GM19455 (cell line): Measurements from ENCODE around the gene KCNJ12.
"Not testable (repeated sequence)": the region's sequence is repeated elsewhere in the genome, so short reads cannot be mapped to it uniquely, and the experiment has no call there.

Experiments used
- ATAC-seq: cut with Tn5 transposase; IDR thresholded peaks from one replicate; pipeline ENCODE4 v1.9.1; 2021; ENCODE audit not compliant: unreplicated experiment

KCNJ12 gene

DNA sequence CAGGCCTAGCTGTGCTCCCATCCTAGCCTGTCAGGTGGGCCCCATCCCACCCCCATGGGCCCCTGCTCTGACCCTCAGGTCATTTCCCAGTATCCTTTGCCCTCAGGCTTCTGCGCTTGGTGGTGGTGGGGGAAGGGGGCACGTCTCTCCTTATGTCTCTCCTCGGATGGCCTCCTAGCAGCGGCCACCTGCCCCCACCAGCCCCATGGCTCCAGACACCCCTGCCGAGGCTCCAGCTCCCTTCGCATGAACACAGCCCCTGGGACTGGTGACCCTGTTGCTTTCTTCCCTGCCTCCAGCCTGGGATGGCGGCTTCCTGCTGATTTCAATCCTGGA, 27.3 kb upstream of the KCNJ12 start:
- not testable (repeated sequence) for ATAC-seq

DNA sequence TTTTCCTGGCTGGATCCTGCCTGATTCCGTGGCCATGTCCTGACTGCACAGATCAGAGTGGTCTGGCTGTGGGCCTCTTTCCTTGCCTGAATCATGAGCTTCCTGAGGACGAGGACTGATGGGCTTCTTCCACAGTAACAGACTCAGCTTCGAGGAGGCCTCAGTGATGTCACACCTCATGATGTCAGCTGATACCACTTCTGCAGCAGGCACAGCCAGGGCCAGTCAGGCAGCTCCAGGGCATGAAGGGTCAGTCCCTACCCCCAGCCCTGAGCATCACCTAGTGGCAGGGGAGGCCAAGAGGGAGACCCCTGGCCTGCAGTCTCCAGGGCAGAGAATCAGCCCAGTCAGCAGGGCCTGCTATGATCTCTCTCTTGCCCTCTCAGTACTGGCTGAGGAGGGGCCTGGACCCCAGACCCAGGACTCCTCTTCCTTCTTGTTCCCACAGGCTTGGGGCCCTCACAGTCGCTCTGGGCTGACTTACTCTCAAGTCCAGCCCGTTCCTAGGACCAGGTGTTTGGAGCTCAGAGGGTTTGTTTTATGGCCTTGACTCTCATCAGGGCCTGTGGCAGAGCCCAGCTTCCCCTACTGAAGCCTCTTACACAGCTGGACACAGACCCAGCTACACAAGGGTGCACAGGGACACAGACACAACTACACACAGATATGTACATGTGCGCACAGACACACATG, 26.7 kb upstream of the KCNJ12 start:
- not testable (repeated sequence) for ATAC-seq

DNA sequence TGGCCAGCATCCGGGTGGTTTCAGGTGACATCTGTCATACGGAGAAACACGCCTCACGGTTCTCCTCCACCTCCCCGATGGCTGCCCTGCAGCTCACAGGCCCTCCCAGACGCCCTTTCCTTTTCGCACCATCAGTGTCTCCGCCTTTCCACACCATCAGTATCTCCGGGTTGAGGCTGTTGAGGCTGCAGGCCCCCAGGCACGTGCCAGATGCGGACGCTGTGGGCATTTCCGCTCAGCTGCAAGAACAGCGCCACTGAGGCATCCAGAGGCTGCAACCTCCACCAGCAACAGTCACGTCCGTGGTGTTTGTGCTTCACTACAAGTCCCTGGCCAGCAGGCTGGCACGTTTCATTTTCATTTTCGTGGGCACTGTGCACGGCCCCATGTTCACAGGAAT, 25.7 kb upstream of the KCNJ12 start:
- ATAC-seq: not testable (repeated sequence)

DNA sequence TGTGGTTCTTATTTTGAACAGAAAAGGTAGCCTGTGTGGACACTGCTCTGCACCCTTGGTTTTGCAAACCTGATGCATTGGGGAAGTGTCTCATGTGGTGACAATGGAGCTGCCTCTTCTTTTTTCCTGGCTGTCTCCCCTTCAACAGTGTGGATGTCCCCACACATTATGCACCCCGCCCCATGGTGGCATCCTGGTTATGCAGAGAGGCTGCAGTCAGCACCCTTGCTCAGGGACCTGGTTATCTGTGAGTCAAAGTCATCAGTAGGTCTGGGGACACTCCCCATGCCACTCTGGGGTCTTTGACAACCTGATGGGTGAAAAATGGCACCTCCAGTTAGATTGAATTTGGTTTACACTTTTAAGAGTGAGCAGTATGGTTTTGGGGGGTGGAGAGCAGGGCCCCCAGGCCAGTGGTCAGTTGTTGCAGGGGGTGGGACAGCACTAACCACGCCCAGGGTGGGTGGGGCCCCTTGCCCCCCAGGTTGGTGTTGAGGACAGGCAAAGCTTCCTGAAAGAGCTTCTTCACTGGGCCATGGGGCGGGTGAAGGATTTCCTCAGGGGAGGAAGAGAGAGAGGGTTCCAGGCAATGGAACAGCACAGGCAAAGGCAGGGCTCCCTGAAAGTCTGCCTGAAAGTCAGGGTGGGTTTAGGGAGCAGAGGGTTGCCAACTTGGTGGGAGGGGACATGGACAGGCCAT, 24.6 kb upstream of the KCNJ12 start:
- ATAC-seq: no peak

DNA sequence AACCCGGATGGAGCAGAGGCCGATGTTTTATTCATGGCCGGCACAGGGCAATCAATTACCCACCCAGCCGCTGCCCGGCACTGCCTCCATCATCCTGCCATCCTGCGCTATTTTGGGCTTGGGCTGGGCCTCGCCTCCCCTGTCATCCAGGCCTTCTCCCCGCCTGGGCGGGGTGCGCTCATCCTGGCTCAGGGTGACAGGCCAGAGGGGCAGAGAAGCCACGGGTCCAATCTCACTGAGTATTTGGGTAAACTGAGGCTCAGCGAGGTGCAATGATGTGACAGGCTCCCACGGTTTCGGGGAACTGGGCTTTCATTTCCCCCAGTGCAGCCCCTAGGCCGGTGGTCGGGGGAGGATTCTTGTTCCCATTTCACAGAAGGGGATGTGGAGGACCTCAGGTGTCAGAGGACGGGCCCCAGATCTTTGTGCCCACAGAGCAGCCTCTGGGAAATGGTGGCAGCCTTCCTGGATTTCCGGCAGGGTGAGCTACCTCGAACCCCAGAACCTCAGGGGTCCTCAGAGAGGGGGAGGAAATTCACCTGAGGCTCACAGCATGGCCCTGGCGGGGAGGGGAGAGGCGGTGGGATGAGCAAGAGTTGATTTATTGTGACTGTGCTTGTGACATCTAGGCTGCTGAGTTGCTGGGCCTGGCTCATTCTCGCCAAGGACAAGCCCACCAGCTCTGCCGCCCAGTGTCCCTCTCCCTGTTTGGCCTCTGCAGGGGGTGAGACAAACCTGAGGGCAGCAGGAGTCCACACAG, 23.8 kb upstream of the KCNJ12 start:
- ATAC-seq: no peak

DNA sequence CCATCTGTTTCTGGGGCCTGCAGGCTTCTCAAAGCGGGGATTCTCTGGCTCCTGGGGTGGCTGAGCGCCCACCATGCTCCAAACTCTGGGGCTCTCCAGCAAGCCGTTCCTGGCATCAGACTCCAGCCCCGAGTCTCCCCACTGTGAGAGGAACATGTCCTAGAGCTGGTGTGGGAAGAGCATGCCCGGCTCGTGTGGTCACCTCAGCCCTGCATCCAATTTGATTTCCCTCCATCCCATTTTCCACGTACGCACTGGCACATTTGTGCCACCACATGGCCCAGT, 23.2 kb upstream of the KCNJ12 start:
- no peak for ATAC-seq

DNA sequence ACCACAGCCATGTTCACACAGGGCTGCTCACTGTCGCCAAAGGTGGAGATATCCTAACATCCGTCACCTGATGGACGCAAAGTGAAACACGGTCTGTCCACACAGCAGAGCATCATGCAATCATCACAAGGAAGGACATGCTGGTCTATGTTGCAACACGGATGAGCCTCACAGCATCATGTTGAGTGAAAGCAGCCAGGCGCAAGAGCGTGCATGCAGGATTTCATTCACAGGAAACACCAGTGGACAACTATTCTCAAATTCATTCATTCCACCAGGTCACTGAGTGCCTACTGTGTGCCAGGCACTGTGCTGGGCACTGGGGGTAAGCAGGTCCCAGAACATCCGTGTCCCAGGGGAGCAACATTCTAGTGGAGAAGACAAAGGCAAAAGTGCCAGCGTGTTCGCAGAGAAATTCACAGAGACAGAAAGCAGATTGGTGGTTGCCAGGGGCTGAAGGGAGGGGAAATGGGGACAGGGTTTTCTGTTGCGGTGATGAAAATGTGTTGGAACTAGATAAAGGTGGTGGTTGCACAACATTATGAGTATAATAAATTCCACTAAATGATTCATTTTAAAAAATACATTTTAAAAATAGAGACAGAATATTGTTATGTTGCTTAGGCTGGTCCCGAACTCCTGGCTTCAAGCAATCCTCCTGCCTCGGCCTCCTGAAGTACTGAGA, 22.7 kb upstream of the KCNJ12 start:
- ATAC-seq: no peak

DNA sequence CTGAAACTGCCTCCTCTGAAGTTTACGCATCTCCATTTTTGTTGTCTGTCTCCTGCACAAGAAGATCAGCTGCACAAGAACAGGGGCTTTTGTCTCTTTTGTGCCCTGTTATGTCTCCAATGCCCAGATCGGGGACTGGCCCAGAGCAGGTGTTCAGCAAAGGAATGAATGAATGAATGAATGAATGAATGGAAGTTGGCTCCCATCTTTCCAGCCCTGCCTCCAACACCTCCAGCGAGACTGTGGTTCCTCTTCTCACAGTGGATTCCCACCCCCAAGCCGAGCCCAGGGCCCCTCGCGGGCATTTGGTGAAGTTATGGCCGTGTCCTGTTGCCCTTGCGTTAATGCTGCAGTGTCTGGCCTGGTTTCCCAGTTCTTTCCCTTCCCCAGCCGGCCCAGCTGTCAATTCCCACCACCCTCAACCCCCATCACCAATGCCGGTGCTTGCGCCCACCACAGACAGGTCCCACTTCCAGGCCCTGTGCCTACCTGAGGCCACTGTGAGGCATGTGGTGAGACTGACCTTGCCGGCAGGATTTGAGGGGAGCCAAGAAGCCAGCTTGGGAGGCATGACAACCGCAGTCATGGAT, 21.3 kb upstream of the KCNJ12 start:
- no peak for ATAC-seq

DNA sequence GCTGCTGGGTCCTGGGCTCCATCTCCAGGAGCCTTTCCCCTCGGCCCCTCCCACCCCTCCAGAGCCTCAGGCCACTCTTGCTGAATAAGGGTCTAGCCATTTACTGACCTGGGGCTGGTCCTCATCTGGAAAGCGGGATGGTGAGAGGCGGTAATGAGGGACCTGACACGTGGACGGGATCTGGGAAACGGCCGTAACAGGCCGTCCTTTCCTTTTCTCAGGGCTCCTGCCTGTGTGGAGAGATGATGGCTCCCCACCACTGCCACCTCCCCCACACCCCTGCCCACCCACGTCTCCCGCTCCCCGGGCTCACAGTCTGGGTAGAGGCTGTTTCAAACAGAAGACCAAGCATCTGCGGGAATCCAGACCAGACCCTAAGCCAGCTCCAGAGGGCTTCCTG, 20.6 kb upstream of the KCNJ12 start:
- ATAC-seq: no peak

DNA sequence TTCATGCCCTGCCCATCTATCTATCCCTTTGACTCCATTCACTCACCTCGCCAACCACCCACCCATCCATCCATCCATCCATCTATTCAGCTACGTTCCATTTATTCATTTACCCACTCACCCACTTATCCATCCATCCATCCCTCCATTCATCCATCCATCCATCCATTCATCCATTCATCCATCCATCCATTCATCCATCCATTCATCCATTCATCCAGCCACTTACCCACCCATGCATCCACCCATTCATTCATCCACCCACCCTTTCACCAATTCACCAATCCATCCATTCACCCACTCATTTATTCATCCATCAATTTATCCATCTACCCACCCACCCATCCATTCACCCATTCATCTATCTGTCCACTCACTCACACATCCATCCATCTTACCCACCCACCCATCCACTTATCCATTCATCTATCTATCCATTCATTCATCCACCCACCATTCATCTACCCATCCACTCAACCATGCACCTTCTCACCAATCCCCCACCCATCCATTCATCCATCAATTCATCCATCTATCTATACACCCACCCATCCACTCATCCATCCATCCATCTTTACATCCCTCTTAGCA, 19.5 kb upstream of the KCNJ12 start:
- no peak for ATAC-seq

DNA sequence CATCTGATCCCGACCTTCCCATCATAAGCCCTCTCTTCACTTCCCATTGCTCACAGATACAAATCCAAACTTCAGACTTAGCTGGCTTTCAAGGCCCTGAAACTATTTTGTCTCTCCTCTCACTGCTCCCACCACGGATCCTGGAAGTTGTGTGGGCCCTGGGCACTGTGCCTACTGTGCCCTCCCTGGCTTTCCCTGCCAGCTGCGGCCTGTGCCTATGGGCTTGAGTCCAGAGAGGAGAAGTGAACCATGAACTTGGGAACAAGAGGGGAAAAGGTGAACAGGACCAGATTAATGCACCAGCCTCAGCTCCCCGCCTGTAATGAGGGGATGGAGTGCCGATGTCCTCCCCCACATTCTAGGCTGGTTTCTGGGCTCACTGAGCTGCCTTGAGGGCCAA, 18.9 kb upstream of the KCNJ12 start:
- no peak for ATAC-seq

DNA sequence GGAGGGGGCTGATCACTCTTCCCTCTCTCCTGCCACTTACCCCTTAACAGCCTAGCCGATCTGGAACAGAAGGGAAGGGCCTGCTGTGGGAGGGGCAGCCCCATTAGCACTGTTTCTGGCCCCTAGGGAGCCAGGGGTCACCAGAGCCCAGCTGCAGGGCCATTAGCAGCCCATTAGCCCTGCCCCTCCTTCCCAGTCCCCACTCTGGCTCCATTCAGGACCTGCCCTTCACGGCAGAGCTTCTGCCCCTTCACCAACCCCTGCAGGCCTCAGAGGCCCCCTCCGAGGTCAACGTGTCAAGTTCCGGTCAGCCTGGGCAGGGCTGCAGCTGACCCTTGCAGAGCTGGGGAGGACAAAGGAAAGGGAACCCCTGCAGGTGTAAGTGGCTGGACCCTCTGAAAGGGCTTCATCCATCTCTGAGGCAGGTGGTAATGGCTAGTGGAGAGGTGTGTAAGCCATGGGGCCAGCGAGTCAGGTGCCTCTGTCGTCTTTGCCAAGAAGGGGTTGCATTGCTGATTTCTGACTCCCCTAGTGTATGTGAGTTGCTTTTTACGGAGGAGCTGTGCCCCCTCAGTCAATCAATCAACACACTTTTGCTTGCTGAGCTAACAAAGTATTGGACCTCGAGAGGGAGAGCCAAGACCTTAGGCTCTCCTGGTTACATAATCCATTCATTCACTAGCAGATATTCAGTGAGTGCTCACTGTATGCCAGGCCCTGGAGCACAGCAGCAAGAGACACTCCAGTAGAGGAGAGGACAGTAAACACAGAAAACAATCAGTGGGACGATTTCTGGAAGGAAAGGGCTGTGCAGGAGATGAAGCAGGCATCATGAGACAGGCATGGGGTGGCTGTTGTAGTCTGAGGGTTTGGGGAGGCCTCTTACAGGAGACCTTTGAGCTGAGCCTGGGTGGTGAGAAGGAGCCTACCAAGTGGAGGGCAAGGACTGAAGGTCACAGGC, 18.2 kb upstream of the KCNJ12 start:
- no peak for ATAC-seq

DNA sequence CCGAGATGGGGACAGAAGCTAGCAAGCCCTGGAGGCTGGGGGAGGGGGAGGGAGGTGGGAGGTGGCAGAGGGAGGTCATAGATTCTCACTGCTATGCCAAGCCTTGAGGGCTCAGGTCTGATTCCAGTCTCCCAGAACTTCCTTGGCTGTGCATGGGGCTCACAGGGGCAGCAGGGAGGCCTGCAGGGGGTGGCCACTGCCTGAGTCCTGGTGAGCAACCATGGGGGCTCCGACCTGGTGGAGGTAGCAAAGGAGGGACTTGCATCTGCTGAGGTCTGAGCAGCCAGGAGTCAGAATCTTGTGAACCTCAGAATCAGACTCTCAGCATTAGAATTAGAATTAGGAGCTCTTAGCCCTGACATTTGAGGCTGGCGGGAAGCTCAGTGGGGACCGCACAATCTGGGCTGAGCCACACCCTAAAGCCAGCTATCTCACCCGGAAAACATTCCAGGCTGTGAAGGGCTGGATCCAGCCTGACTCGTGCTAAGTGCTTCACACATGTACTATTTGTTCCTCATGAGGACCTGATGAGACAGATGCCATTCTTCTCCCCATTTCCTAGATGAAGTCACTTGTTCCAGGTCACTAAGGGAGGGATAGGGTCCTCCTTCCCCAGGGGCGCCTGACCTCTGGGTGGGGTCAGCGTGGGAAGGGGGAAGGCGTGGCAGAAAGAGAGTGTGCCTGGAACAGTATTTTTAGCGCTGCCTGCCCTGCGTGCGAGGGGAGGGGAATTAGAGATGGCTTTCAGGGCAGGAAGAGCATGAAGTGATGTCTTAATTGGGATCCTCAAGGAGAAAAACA, 17.3 kb upstream of the KCNJ12 start:
- ATAC-seq: no peak

DNA sequence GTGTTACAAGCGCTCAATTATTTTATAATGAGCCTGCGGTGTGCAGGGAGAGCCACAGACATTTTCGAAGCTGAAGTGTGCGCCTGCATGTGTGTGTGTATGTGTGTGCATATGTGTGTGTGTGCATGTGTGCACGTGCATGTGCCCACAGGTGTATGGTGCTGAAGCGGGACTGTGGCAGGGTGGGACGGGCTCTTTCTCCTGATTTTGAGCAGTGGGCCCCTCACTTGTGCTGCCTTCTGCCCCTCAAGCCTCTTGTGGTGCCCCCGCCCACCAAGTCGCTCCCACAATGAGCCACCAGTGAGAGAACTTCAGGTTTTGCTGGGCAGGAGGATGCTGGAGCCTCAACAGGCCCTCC, 16.7 kb upstream of the KCNJ12 start:
- no peak for ATAC-seq

DNA sequence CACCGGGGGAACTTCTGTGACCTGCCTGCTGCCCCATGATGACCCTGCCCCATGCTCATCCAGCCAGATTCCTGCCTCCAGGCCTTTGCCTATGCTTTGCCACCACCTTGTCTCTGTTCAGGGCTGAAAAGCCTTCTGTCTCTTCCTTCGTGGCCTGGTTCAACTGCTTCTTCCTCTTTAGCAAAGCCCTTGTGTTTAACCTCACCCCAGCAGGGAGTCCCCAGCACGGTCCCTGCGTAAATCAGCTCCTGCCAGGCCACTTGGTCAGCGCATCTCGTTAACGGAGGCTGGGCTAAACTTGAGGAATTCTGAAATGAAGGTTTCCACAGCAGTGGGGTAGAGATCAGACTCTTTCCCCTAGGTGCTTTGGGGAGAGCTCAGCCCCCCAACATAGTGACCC, 16.1 kb upstream of the KCNJ12 start:
- ATAC-seq: no peak

DNA sequence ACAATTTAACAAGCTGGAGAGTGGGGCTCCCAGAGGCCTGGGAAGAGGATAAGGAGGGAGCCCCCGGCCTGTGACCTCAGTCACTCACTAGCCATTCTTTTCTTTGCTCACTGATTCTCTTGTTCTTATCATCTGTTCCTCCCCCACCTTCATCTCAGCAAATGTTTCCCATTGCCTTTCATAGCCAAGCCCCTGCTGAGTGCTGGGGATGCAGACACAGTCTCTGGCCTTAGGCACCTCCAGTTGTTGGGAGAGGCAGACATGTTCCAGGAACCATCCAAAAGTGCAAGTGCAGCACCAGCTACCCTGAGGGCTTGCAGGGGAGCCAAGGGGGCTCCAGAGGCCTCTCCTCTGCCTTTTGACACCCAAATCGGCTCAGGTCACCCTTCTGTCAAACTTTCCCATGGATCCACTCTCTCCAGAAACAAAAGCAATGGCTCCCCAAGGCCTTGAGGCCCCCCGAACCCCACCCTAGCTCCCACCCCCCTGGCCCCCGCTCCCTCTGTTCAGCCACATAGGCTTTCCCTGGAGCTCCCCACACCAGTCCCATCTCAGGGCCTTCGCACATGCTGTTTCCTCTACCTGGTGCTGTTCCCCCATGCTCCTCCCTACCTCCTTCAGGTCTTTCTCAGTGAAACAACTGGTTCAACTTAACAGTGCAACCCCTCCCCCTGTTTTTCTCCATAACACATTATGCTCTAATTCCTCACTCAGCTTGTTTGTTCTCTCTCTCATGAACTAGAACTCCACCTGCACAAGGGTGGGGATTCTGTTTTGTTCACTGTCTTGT, 14.9 kb upstream of the KCNJ12 start:
- ATAC-seq: no peak

DNA sequence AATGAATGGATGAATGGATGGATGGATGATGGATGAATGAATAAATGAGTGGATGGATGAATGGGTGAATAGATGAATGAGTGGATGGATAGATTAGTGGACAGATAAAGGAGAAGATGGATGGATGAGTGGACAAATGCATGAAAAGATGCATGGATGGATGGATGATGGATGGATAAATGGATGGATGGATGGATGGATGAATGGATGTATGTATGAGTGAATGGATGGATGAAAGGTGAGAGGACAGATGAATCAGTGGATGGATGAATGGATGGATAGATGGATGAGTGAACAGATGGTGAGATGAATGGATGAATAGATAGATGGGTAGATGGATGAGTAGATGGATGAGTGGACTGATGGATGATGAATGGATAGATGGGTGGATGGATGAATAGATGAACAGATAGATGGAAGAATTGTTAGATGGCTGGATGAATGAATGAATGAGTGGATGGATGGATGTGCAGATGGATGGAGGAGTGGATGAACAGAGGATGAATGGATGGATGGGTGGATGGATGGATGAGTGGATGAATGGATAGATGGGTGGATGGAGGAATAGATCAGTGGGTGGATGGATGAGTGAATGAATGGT, 13.7 kb upstream of the KCNJ12 start:
- ATAC-seq: no peak
